AG09319 (cell line): ENCODE measurements around the gene DEDD.

ENCODE experiments used
- DNase-seq: peaks from one replicate; pipeline ENCODE4 v3.0.0-alpha.2; 2010; ENCODE audit warnings: low read depth; ENCODE audit errors: extremely low read depth
- CTCF ChIP-seq: IDR thresholded peaks from 2 replicates; pipeline ENCODE4 v1.5.1; 2011; ENCODE audit warnings: low read depth, mild to moderate bottlenecking, inconsistent platforms, low read length, moderate library complexity

DEDD gene

GRCh38 chr1:161113915-161114314, 18.6 kb downstream of the DEDD start:
- DNase-seq: no peak
- no peak for TF ChIP-seq CTCF

GRCh38 chr1:161111527-161111926, 20.9 kb downstream of the DEDD start:
- DNase-seq: no peak
- no peak for TF ChIP-seq CTCF

- DNase-seq: no peak
- no peak for TF ChIP-seq CTCF
Measured at GRCh38 chr1:161111117-161111516, 21.4 kb downstream of the DEDD start.

- no peak for DNase-seq
- no peak for TF ChIP-seq CTCF
Measured at GRCh38 chr1:161106431-161106830, 26.0 kb downstream of the DEDD start.

- no peak for DNase-seq
- no peak for TF ChIP-seq CTCF
Measured at GRCh38 chr1:161100556-161100955, 31.9 kb downstream of the DEDD start.

GRCh38 chr1:161099090-161099802, 33.2 kb downstream of the DEDD start:
- DNase-seq: no peak
- TF ChIP-seq CTCF: no peak

GRCh38 chr1:161098210-161099068, 34.0 kb downstream of the DEDD start, which contains the start of gene KLHDC9:
Gene KLHDC9, plus strand, starts transcription at chr1:161098361. Its CDS starts 175 bp downstream, at chr1:161098536.
- peak; percentile 8 for TF ChIP-seq CTCF
- DNase-seq: no peak
